GM19193 (cell line): ENCODE results near the gene STARD6.

Experiments used
- POLR2A ChIP-seq: IDR thresholded peaks from 4 replicates; pipeline ENCODE4 v1.6.1; 2011; ENCODE audit not compliant: insufficient read depth, insufficient read length; ENCODE audit errors: extremely low read depth

The STARD6 gene

GRCh38 chr18:54294274-54294673, 63.4 kb downstream of the STARD6 start:
- TF ChIP-seq POLR2A: no peak

GRCh38 chr18:54284981-54285785, 72.5 kb downstream of the STARD6 start:
- no peak for TF ChIP-seq POLR2A

GRCh38 chr18:54284535-54284934, 73.1 kb downstream of the STARD6 start:
- no peak for TF ChIP-seq POLR2A

GRCh38 chr18:54280220-54280569, 77.5 kb downstream of the STARD6 start:
- no peak for TF ChIP-seq POLR2A

- no peak for TF ChIP-seq POLR2A
These were observed 78.0 kb downstream of the STARD6 start for GRCh38 chr18:54279477-54280219.

GRCh38 chr18:54278615-54279014, 79.0 kb downstream of the STARD6 start:
- TF ChIP-seq POLR2A: no peak

- no peak for TF ChIP-seq POLR2A
These were observed 79.8 kb downstream of the STARD6 start for GRCh38 chr18:54277899-54278298.
